NCI-H226 (cell line): ENCODE results near the gene UBAC1.
"Not testable (repeated sequence)": the region's sequence is repeated elsewhere in the genome, so short reads cannot be mapped to it uniquely, and the experiment has no call there.

Experiments
- DNase-seq: peaks from one replicate; pipeline ENCODE4 v3.0.0-alpha.2; 2015

UBAC1 gene

GRCh38 chr9:135976531-135976930 is 15.4 kb upstream of the UBAC1 start:
- DNase-seq, result no peak

GRCh38 chr9:135975834-135976233 is 14.7 kb upstream of the UBAC1 start:
- DNase-seq, result no peak

- no peak for DNase-seq
Measured at GRCh38 chr9:135974220-135974573, 13.0 kb upstream of the UBAC1 start.

GRCh38 chr9:135973277-135974219 is 12.4 kb upstream of the UBAC1 start:
- no peak for DNase-seq

- DNase-seq, result peak; percentile 33
Measured at GRCh38 chr9:135971892-135972291, 10.7 kb upstream of the UBAC1 start.

GRCh38 chr9:135971111-135971766 is 10.1 kb upstream of the UBAC1 start:
- DNase-seq, result no peak

- no peak for DNase-seq
Measured at GRCh38 chr9:135970128-135970815, 9.1 kb upstream of the UBAC1 start.

- DNase-seq, result no peak
Measured at GRCh38 chr9:135969064-135969683, 8.0 kb upstream of the UBAC1 start.

- DNase-seq, result no peak
Measured at GRCh38 chr9:135968601-135969000, 7.4 kb upstream of the UBAC1 start.

- no peak for DNase-seq
Measured at GRCh38 chr9:135968083-135968476, 6.9 kb upstream of the UBAC1 start.

- DNase-seq, result not testable (repeated sequence)
Measured at GRCh38 chr9:135966916-135967260, 5.7 kb upstream of the UBAC1 start.

- no peak for DNase-seq
Measured at GRCh38 chr9:135965124-135965756, 4.1 kb upstream of the UBAC1 start.

- no peak for DNase-seq
Measured at GRCh38 chr9:135963938-135964337, 2.8 kb upstream of the UBAC1 start.

GRCh38 chr9:135963338-135963737 is 2.2 kb upstream of the UBAC1 start:
- DNase-seq, result no peak

- no peak for DNase-seq
Measured at GRCh38 chr9:135962696-135963307, 1.6 kb upstream of the UBAC1 start.

- no peak for DNase-seq
Measured at GRCh38 chr9:135961811-135962695, 880 bp upstream of the UBAC1 start.

GRCh38 chr9:135960411-135961276 is 529 bp downstream of the UBAC1 start:
- DNase-seq, result no peak

GRCh38 chr9:135959814-135960213 is 1.4 kb downstream of the UBAC1 start:
- no peak for DNase-seq

- DNase-seq, result no peak
Measured at GRCh38 chr9:135958485-135958884, 2.7 kb downstream of the UBAC1 start.

- DNase-seq, result no peak
Measured at GRCh38 chr9:135957431-135957830, 3.7 kb downstream of the UBAC1 start.
